Measurements from ENCODE around the gene PBX1.
"Not testable (repeated sequence)": the region's sequence is repeated elsewhere in the genome, so short reads cannot be mapped to it uniquely, and the experiment has no call there.

Gene PBX1

DNA sequence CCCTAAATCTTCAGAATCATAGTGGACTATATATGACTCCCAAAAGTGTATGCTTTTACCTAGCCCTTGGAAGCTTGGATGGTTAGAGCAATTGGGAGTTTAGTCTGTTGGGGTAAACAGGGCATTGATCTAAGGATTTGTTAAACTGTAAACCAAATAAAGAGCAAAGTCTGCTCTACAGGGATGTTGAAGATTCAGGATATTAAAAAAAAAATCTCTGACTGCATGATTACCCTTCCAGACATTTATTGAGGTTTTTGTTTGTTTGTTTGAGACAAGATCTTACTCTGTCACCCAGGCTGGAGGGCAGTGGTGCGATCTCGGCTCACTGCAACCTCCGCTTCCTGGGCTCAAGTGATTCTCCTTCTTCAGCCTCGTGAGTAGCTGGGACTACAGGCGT is 31.6 kb downstream of the PBX1 start:
- DNase-seq (ENCODE audit: low read depth in 2 of 2) = no peak

- DNase-seq (ENCODE audit: low read depth in 2 of 2) = peak; percentile 80 to 83
Measured at GRCh38 chr1:164591858-164592257, 32.9 kb downstream of the PBX1 start.

- DNase-seq (ENCODE audit: low read depth in 2 of 2) = no peak
Measured at GRCh38 chr1:164592634-164593033, 33.6 kb downstream of the PBX1 start.

GRCh38 chr1:164595212-164595611 is 36.2 kb downstream of the PBX1 start:
- no peak for DNase-seq (ENCODE audit: low read depth in 2 of 2)

DNA sequence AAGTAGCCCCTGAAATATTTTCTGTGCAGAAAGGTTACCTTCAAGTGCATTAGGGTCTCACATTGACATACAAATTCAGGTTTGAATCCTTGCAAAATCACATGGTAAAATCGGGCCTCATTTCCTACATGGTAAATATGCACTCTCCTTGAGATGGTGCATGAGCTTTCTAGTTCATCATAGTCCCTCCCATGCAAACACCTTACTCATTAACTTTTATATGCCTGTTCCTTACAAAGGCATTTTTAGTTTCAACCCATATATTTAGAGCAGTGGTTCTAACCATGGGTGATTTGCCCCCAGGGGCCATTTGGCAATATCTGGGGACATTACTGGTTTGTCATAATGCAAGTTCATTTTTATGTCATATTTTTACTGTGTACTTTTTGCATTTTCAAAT is 37.2 kb downstream of the PBX1 start:
- DNase-seq (ENCODE audit: low read depth in 2 of 2) = no peak

- no peak for DNase-seq (ENCODE audit: low read depth in 2 of 2)
Measured at GRCh38 chr1:164598719-164599118, 39.7 kb downstream of the PBX1 start.

- DNase-seq (ENCODE audit: low read depth in 2 of 2) = no peak
Measured at GRCh38 chr1:164599272-164599671, 40.3 kb downstream of the PBX1 start.

GRCh38 chr1:164601399-164602100 is 42.6 kb downstream of the PBX1 start:
- DNase-seq (ENCODE audit: low read depth in 2 of 2) = no peak

- no peak for DNase-seq (ENCODE audit: low read depth in 2 of 2)
Measured at GRCh38 chr1:164602101-164602422, 43.1 kb downstream of the PBX1 start.

DNA sequence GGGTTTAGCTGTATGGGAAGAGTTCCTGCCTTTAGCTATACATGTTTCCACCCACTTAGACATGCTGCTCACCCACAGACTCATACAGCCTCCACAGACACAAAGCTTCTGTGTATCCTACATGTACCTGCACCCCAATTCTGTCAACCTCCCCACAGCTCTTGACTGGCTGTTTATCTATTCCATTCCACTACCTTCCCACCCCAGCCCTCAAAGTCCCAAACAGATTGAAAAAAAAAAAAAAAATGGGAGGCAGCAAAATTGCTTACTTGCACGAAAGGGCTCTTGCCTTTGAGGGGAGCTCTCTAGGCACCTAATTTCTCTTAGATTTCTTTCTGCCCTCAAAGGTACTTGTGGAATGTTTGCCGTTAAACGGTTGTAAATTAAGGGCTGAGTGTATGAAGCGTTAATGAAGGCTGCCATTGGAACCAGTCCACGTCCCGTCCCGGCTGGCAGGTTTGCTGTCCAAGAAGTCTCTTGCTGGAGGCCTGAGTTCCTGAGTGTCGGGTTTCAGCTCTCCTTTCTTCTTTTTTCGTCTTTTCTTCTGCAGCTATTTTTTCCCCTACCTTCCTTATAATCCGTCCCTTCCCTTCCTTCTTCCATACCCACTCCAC is 43.6 kb downstream of the PBX1 start:
- DNase-seq (ENCODE audit: low read depth in 2 of 2) = peak; percentile 39 to 53

GRCh38 chr1:164603805-164604204 is 44.8 kb downstream of the PBX1 start:
- DNase-seq (ENCODE audit: low read depth in 2 of 2) = not testable (repeated sequence)

DNA sequence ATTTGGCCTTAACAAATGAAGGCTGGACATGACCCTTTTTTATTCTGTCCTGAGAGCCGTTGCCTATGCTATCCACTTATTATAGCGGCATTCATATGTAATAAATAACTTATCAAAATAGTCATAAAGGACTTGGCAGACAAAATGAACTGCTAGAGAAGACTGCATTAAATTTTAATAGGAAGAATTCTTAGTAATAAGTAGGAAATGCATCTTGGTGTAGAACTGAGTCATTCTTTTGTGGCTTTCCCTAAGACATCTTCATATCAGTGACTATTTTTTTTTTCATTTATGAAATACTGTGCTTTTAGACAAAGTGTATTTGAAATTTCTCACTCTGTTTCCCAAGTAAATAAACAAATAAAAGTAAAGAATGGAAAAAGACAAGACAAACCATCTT is 45.6 kb downstream of the PBX1 start:
- peak; percentile 36 to 37 for DNase-seq (ENCODE audit: low read depth in 2 of 2)

GRCh38 chr1:164605254-164606091 is 46.5 kb downstream of the PBX1 start:
- DNase-seq (ENCODE audit: low read depth in 2 of 2) = no peak

- DNase-seq (ENCODE audit: low read depth in 2 of 2) = no peak
Measured at GRCh38 chr1:164607351-164607750, 48.4 kb downstream of the PBX1 start.

DNA sequence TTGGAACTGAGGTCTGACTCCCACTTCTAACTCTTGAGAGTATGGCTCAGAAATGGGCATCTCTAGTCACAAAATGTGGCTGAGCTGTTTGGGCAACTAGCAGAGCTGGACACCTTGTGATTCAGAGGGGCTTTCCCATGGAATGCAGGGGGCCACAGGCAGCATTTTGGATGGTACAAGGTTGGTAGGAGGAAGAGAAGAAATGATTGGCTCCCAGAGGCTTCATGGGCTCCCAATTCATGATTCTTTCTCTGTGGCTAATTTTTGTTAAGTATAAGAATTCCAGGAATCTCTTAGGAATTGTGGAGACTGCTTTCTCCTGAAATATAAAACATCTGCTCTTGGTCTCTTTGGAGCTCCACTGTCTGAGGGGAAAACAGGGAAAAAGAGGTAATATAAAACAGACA is 49.7 kb downstream of the PBX1 start:
- peak; percentile 64 to 72 for DNase-seq (ENCODE audit: low read depth in 2 of 2)

DNA sequence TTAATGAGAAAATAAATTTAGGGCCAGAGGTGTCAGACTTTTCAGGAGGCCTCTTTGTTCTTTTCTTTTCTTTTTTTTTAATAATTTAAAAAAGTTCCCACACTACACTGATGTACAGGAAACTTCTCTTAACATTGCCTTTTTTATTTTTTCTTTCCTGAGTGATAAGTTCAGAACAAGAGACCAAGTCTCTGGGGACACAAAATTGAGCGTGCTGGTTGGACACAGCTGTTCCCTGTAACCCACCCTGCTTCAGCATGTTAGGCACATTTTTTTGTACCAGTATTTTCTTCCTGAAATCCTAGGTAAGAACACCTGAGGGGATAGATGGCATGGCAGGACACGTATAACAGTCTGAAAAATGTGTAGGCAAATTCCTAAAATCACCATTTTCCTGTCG is 50.1 kb downstream of the PBX1 start:
- no peak for DNase-seq (ENCODE audit: low read depth in 2 of 2)

DNA sequence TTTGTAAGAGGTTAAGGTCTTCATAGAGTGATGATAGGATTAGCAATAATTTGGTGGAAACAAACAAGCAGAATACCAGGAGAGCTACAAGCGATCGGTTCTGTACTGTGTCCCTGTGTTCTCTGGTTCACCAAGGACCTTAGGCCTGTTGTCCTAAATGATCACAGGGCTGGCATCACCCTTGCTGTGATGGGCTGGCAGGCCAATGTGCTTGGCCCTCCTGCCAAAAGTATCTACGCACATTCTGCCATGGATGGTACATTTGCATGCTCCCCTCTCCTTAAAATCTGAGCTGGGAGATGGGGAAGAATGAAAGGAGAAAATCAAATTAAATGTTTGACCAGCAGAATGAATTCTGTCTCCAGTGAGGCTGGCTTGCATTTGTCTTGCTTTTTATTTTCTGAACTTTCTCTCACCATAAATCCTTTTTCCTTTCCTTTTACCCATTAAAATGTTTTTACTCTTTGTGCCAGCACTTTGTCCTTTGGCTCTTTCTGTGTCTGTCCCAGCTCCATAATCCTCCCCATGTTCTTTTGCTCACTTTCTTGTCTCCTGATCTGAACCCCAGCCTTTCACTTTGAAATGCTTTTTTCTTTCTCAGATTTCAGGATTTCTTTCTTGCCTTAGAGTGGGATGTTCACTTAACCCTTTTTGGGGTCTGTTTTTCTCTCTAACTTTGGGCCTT is 51.7 kb downstream of the PBX1 start:
- no peak for DNase-seq (ENCODE audit: low read depth in 2 of 2)

GRCh38 chr1:164611754-164612642 is 53.0 kb downstream of the PBX1 start:
- DNase-seq (ENCODE audit: low read depth in 2 of 2) = peak; percentile 42 to 51

DNA sequence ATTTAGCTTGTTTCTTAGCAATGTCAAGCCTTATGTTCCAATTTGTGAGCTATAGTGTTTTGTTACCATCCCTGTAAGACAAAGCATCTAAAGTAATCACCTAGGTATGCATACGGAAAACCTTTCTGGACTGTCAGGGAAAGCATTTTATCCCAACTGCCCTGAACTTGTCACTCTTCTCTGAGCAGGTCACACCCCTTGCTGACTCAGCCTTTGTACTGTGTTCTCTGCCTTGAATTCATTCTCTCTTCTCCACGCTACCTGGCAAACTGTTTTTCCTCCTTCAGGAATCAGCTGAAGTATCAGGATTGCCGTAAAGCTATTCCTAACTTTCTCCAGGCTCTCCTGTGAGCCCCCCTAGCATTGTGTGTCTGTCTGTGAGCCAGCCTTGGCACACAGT is 54.2 kb downstream of the PBX1 start:
- no peak for DNase-seq (ENCODE audit: low read depth in 2 of 2)

DNA sequence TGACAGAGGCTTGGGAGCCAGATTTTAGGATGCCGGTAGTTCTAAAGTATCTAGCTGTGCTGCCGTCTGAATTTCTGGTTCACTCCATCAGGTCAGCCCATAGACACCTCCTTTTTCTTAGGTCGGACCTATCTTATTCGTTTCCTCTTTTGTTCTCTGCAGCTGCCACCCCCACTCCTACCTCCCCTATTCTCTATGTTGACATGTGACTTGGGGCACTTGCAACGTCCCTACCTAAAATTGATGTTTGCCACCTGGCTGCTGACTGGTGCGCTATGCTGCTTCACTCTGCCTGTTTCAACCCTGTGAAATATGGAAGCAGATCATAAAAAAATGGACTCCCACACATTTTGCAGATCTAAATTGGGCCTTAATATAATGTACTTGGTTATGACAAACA is 55.3 kb downstream of the PBX1 start:
- DNase-seq (ENCODE audit: low read depth in 2 of 2) = no peak

All from fibroblast of skin of left quadriceps (primary cell).